Ovary (tissue), 3 donors: ENCODE measurements around the gene SCYGR3.

Source experiments
- CTCF ChIP-seq, 3 donors: fragments of 450-650 bp in 2 of 3; fragments of 200-600 bp in 1 of 3; IDR thresholded peaks; one replicate each; pipeline versions ENCODE4 v1.5.1 to v1.8.0; 2016 to 2022; ENCODE audit warnings: antibody characterized with exemption in 3 of 3, mild to moderate bottlenecking in 1 of 3
- EP300 ChIP-seq: sonication (generic); formaldehyde crosslinking; IDR thresholded peaks from one replicate; pipeline ENCODE4 v1.6.1; 2017; ENCODE audit warnings: antibody characterized with exemption
- POLR2A ChIP-seq: fragments of 450-650 bp; IDR thresholded peaks from one replicate; pipeline ENCODE4 v1.6.1; 2017; ENCODE audit warnings: antibody characterized with exemption, mild to moderate bottlenecking, moderate library complexity
- donor health status: DM: no; HTN: no; CAD: no.

- TF ChIP-seq CTCF (IDR thresholded peaks at IDR 0.05) = no peak
- no peak for TF ChIP-seq EP300
- no peak for TF ChIP-seq POLR2A
Observed at GRCh38 chr2:227643990-227644551, 29.4 kb upstream of the SCYGR3 start.
